HUDEP-2 (cell line): ENCODE measurements around the gene MAU2.
A peak's percentile ranks its signal among the peaks of the same experiment; 100 is the strongest.
"Not testable (repeated sequence)": the region's sequence is repeated elsewhere in the genome, so short reads cannot be mapped to it uniquely, and the experiment has no call there.

ENCODE experiments used
- DNase-seq, 76 experiments: peaks; one replicate each; lab custom pipeline; 2025; ENCODE audit not compliant: unreplicated experiment in 76 of 76; lab: John Stamatoyannopoulos, UW

Gene MAU2

DNA sequence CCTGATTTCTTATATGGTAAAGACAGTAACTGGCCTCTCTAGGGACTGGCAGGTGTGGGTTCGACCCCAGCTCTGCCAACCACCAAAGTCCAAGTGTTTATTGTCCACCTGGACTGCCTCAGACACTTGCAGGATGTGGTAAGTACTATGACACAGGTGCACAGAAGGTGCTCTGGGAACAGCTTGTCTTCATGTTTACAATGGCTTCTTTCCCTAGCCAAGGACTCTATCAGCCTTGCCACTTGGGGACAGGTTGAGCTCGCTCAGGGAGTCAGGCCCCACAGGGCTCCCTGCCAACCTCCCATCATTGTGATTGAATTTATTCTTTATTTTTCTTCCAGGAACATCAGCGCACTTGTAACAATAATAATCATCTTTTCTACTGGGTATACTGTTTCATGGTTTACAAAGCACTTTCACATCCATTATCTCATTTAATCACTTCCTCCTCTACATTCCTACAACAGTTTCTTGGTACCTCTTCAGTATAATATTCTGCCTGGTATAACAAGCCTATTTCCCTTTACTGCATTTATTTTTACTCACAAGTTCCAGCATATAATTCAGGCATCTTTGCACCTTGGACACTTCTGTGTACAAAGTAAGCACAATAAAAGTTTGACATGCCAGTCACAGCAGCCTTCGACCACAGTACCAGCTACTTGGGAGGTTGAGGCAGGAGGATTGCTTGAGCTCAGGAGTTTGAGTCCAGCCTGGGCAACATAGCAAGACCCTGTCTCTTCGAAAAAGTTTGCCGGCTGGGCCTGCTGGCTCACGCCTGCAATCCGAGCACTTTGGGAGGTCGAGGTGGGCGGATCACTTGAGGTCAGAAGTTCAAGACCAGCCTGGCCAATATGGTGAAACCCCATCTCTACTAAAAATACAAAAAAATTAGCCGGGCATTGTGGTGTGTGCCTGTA lies 60.6 kb downstream of the MAU2 start:
- no peak for DNase-seq

DNA sequence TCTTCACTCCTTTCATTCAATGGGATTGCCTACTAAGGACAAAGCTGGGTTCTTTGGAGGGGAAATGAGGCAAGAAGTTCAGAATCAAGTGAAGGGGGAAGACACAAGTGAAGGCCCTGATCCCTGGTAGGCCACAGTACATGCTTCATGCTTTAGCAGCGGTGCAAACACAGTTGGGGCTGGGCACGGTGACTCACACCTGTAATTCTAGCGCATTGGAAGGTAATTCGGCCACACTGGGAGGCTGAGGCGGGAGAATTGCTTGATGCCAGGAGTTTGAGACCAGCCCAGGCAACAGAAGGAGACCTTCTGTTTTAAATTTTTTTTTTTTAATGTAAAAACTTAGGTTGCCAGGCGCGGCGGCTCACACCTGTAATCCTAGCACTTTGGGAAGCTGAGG lies 61.5 kb downstream of the MAU2 start:
- DNase-seq = no peak

GRCh38 chr19:19384486-19384885 lies 63.9 kb downstream of the MAU2 start:
- DNase-seq = no peak

GRCh38 chr19:19385131-19385895 lies 64.7 kb downstream of the MAU2 start:
- DNase-seq = peak; percentile 97 to 100 (median 100)

DNA sequence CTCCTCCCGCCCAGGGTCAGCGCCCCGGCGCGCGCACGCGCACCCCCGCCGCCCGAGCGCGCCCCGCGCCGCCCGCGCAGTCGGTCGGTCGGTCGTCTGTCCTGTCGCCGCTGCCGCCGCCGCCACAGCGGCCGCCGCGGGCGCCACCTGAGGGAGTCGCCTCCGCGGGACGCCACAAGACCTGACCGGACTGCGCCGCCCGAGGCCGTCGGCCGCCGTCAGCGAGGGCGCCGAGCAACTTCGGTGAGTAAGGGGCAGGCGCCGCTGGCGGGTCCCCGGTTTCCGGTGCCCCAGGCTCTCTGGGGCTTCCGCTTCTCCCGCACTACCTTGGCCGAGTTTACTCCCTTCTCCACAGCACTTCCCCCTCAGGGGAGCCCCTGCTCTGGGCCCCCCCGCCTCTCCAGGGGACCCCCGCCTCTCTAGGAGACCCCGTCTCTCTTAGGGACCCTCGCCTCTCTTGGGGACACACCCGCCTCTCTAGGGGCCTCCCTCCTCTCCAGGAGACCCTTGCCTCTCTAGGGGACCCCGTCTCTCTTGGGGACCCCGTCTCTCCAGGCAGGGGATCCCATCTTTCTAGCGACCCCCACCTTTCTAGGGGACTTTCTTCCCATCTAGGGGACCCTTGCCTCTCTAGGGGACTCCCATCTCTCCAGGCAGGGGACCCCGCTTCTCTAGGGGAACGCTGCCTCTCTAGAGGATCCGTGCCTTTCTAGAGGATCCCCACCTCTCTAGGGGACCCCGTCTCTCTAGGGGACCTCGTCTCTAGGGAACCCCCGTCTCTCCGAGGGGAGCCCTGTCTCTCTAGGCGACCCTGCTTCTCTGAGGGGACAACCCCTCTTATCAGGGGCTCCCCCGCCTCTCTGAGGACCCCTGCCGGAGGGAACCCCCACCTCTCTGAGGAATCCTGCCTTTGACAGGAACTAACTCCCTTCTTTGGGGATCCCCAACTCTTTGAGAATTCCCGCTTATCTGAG lies 65.6 kb downstream of the MAU2 start:
- peak in 2 of 76 experiments; percentile 56 to 60 for DNase-seq

DNA sequence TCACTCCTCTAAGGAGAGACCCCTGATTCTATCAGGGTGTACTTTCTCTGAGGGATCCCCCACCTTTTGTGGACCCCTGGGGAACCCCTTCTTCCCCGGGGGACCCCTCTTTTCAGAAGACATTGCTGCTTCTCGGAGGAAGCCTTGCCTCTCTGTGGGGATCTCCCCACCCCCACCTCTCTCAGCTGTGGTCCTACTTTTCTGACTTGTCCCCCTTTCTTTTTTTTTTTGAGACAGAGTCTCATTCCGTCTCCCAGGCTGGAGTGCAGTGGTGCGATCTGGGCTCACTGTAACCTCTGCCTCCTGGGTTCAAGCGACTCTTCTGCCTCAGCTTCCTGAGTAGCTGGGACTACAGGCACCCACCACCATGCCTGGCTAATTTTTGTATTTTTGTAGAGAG lies 66.5 kb downstream of the MAU2 start:
- no peak for DNase-seq

DNA sequence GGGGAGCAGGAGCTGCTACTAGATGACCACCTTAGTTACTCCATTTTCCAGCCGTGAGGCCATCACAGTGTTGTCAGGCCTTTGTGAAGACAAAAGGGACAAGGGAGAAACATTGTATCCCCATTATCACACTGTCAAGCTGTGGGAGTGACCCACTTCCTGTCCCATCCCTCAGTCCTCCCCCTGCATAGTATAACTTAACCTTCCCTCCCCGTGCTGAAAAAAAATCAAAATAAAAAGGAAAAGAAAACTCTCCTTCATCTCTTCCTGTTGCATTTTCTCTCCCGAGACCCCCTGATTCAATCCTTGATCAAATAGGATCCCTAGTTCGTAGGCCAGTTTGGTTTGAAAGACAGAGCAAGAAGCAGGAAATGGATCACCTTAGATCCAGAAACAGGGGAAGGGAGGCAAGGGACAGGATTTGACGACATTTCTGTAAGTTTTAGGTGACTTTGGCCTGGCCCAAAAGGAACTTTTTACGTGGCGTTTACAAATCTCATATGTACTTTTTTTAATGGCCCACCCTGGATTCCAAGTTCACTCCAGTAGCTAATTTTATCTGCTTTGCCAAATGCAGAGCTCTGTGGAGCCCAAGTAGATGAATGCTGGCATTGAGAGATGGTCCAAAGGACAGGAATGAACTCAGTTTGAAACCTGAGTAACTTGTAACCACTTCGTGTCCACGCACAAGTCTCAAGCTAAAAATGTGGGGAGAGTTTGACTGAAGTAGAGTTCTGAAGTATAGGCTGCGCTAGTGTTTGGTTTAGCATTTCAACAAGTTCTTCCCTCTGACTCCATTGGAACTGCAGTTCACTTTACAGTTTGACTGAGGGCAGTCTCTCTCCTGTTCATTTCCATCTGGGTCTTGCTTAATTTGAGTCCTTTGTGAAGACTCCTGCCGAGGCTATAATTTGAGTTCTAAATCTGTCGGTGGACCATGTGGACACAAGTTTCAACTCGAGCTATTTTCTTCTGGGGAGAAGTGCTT lies 68.2 kb downstream of the MAU2 start:
- peak in 3 of 76 experiments; percentile 12 to 22 (median 19) for DNase-seq

DNA sequence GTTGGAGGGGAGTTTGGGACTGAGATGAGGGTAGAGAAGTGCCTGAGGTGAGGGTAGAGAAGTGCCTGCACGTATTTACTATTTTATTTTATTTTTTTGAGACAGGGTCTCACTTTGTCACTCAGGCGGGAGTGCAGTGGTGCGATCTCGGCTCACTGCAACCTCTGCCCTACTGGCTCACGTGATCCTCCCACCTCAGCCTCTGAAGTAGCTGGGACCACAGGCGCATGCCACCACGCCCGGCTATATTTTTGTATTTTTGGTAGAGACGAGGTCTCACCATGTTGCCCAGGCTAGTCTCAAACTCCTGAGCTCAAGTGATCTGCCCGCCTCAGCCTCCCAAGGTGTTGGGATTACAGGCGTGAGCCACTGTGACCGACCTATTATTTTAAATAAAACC lies 69.1 kb downstream of the MAU2 start:
- DNase-seq = not testable (repeated sequence)

GRCh38 chr19:19394333-19394732 lies 73.7 kb downstream of the MAU2 start:
- not testable (repeated sequence) for DNase-seq

DNA sequence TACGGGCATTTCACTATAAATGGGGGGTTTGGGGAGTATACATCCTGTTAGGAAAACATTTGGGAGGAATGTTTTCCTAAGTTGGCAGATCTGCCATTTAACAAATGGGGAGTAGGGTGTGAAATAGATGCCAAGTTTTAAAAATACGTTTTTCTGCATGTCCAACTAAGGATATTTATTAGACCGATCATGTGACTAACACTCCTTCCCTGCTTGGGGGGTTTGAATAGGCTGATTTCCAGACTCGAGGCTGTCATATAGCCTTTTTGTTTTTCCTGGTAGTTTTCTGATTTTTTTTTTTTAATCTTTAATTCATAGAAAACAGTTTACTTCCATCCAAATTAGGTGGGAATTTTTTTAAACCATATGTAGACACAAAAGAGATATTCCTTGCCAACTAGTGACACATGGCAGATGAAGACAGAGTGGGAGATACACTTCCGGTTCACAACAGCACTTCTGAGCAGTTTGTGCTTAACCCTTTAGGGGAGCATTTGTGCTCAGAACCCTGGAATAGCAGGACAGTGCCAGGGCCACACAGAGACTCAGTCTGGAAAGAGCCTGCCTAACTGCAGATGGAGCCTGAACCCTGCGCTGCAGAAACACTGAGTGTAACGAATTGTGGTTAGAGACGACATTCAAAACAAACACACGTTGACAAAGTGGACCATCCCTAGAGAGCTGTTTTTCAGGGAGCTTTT lies 79.3 kb downstream of the MAU2 start:
- DNase-seq = no peak

DNA sequence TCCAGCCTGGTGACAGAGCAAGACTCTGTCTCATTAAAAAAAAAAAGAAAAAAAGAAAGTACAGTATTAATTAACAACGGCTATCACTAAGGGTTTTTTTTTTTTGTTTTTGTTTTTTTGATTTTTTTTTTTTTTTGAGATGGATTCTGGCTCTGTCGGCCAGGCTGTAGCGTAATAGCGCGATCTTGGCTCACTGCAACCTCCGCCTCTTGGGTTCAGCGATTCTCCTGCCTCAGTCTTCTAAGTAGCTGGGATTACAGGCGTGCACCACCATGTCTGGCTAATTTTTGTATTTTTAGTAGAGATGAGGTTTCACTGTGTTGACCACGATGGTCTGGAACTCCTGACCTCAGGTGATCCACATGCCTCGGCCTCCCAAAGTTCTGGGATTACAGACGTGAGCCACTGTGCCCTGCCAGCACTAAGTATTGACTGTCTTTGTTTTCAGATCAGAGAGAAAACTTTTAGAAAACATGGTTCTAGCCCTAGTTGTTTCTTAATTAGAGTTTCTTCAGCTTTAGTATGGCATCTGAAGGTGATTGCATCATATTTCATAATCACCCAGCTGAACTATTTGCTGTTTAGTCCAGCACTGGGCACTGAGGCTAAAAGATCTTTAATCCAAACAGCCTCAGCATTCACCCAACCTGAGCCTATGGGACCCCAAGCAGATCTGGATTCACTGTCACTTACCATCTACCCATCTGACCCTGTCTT lies 82.2 kb downstream of the MAU2 start:
- no peak for DNase-seq

DNA sequence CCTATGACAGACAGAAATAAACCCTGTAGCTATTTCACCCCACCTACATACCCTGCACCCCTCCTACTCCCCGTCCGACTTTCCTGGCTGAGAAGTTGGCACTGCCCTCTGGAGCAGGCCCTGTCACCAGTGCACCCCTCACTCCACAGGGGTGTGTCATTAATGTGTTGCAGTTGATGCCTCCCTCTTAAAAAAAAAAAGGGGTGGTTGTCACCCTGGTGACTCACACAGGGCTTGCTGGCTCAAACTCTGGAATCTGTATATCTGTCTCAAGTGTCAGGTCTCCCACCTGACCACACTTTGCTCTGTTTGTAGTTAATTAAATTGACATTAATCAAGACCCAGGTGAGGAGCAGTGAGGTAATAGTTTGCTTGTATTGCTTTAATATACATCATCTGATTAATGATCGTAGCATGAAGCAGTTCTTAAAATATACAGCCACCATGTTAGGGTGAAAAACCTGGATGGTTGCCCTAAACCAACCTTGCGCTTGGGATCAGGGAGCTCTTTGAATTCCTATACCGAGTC lies 82.8 kb downstream of the MAU2 start:
- peak in 57 of 76 experiments; percentile 17 to 80 (median 48) for DNase-seq

- peak in 75 of 76 experiments; percentile 74 to 99 (median 95) for DNase-seq
Observed at GRCh38 chr19:19404879-19405860, 84.5 kb downstream of the MAU2 start, which contains the start of gene GATAD2A. TSS of gene GATAD2A (plus strand) at chr19:19405675. CDS start at chr19:19465346, 59,671 bp downstream.

DNA sequence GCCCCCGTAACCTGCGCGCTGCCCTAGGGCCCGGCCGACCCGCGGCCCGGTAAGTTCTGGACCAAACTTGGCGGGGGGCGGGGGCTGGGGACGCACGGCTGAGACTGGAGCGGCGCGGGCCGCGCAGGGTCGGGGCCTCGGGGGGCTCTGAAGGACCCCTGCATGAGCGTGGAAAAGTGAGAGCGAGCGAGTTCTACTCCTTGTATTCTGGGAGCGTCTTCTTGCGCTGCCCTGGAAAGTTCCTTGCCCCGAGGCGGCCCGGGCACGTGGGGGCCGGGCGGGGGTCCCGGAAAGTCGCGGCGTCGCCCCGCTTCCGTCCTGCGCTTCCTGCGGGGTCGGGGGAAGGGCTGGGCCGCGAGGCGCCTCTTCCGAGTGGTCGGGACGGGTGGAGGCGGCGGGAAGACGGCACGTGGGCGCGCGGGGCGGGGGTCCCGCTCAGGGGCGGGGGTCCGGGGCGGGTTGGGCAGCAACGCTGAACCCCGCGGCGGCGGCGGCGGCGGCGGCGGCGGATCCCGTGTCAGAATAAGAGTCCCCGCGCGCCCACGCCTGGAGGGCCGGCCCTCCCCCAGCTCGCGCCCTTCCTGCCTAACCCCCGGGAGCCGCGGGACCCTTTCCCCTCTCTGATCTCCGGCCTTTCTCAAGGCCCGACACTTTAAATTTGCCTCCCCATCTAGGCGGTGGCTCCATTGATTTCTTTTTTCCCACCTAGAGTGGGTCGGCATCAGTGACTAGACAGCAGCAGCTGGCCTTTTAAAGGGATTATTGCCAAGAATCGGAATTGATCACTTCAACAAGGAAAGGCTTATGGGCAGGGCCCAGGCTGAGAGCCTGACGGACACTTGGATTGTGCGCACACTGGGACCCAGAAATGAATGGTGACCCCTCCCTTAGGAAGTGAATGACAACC lies 85.6 kb downstream of the MAU2 start:
- peak in 51 of 76 experiments; percentile 17 to 75 (median 53) for DNase-seq

DNA sequence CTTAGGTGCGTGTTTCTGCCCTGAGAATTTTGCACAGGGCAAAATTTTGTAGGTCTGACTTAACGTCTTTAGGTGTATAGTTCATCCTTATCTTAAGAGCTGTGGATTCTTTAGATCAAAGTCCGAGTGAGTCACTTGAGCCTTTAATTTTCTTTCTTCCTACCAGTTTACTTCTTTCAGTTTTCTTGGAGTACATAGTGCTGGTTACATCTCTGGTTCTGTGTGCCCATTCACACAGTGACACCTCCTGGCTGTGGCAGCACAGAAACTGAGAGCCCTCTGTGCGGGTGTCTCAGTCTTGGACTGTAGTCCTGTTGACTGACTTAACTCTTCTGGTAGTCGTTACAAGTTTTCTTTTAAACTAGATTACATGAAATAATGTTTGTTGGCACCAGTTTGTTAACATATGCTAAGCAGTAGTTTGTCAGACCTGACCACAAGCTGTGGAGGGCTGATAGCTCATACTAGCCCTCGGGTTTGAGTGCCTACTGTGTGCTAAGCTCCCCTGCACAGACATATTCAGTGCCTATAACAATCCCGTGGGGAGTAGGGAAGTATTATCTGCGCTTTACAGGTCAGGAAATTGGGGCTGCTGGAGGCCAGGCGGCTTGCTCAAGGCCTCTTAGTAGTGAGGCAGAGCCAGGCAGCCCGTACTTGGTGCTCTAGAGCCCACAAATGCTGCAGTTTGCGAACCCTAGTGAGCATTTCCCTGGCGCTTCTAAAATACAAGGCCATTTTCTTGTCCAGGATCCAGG lies 86.4 kb downstream of the MAU2 start:
- DNase-seq = peak in 64 of 76 experiments; percentile 17 to 72 (median 49)
